HepG2 (cell line): Measurements from ENCODE around the gene NDUFS2. TPM values are rescaled to one million over a fixed set of nuclear protein-coding genes. Genes with fewer than 3 reads are reported as not detected.

Experiments used
- CEBPG ChIP-seq: IDR thresholded peaks from 2 replicates; pipeline ENCODE4 v1.6.1; 2016
- HNRNPUL1 ChIP-seq: fragments of 200-400 bp; formaldehyde crosslinking; IDR thresholded peaks from 2 replicates; pipeline ENCODE4 v1.6.1; 2017; ENCODE audit warnings: low read depth, mild to moderate bottlenecking, low read length, moderate library complexity
- NCOA1 ChIP-seq: sonication (generic); formaldehyde crosslinking; IDR thresholded peaks from 2 replicates; pipeline ENCODE4 v1.9.0; 2021; ENCODE audit warnings: missing genetic modification reagents
- REPIN1 ChIP-seq: sonication (generic); formaldehyde crosslinking; IDR thresholded peaks from 2 replicates; pipeline ENCODE4 v1.8.0; 2022; ENCODE audit warnings: missing genetic modification reagents, low read depth, mild to moderate bottlenecking, borderline replicate concordance
- SMARCC2 ChIP-seq: fragments of 450-650 bp; IDR thresholded peaks from 2 replicates; pipeline ENCODE4 v1.6.1; 2017; ENCODE audit warnings: antibody characterized with exemption, mild to moderate bottlenecking
- SSRP1 ChIP-seq: IDR thresholded peaks from 2 replicates; pipeline ENCODE4 v1.6.1; 2016; ENCODE audit warnings: control low read depth
- ZNF282 ChIP-seq: fragments of 450-650 bp; IDR thresholded peaks from 2 replicates; pipeline ENCODE4 v1.6.1; 2018; ENCODE audit not compliant: partially characterized antibody
- ZNF331 ChIP-seq: sonication (generic); formaldehyde crosslinking; IDR thresholded peaks from 2 replicates; pipeline ENCODE4 v1.4.0; 2020; ENCODE audit warnings: missing genetic modification reagents
- ZNF337 ChIP-seq: sonication (generic); formaldehyde crosslinking; IDR thresholded peaks from 2 replicates; pipeline ENCODE4 v1.5.1; 2020; ENCODE audit warnings: missing genetic modification reagents, low read depth, mild to moderate bottlenecking, borderline replicate concordance
- ZNF34 ChIP-seq: sonication (generic); formaldehyde crosslinking; IDR thresholded peaks from 2 replicates; pipeline ENCODE4 v1.4.0; 2020; ENCODE audit warnings: mild to moderate bottlenecking, missing genetic modification reagents, borderline replicate concordance
- ZNF367 ChIP-seq: sonication (generic); formaldehyde crosslinking; IDR thresholded peaks from 2 replicates; pipeline ENCODE4 v1.4.0; 2020; ENCODE audit warnings: missing genetic modification reagents, borderline replicate concordance
- ZNF552 ChIP-seq: sonication (generic); formaldehyde crosslinking; IDR thresholded peaks from 2 replicates; pipeline ENCODE4 v1.9.0; 2022; ENCODE audit warnings: missing genetic modification reagents, mild to moderate bottlenecking, borderline replicate concordance
- ZNF616 ChIP-seq: sonication (generic); formaldehyde crosslinking; IDR thresholded peaks from 2 replicates; pipeline ENCODE4 v1.5.0; 2020; ENCODE audit warnings: low read depth, mild to moderate bottlenecking, missing genetic modification reagents
- ZNF652 ChIP-seq: IDR thresholded peaks from 2 replicates; pipeline ENCODE4 v1.6.1; 2016; ENCODE audit warnings: low read depth, borderline replicate concordance
- ZNF724P ChIP-seq: sonication (generic); formaldehyde crosslinking; IDR thresholded peaks from 2 replicates; pipeline ENCODE4 v1.8.0; 2022; ENCODE audit warnings: missing genetic modification reagents, borderline replicate concordance
- polyA plus RNA-seq, 8 experiments: library from polyadenylated mRNA; depleted of rRNA in 3 of 8; stranded (reverse) in 7 of 8; unstranded in 1 of 8; fragments of >200 nt; fragmentation: Illumina TruSeq in 4 of 8; extraction: Trizol in 4 of 8; gene quantifications; 2 replicates each; pipeline versions ENCODE4 v1.2.1 to v1.2.3, GENCODE V29; 2011 to 2016; ENCODE audit warnings: low read depth in 4 of 8, missing spikeins in 1 of 8, mixed read lengths in 1 of 8; ENCODE audit not compliant: insufficient read depth in 1 of 8
- total RNA-seq, 5 experiments: library from RNA; depleted of rRNA; stranded (reverse); fragments of >200 nt; fragmentation: Illumina TruSeq; extraction: Trizol; gene quantifications; 2 replicates each; pipeline ENCODE4 v1.2.3, GENCODE V29; 2016; ENCODE audit warnings: low read depth in 1 of 5
- TF ChIP-seq, protein P1 (sequence below): sonication (generic); formaldehyde crosslinking; IDR thresholded peaks from 2 replicates; pipeline ENCODE4 v1.4.0; 2020; ENCODE audit warnings: mild to moderate bottlenecking, missing genetic modification reagents
- TF ChIP-seq, protein P2 (sequence below): sonication (generic); formaldehyde crosslinking; IDR thresholded peaks from 2 replicates; pipeline ENCODE4 v1.4.0; 2020; ENCODE audit warnings: missing genetic modification reagents
- TF ChIP-seq, protein P3 (sequence below): sonication (generic); formaldehyde crosslinking; IDR thresholded peaks from 2 replicates; pipeline ENCODE4 v1.4.0; 2020; ENCODE audit warnings: missing genetic modification reagents, borderline replicate concordance

Gene NDUFS2
- total and polyA plus RNA-seq, 2 of the 13 experiments (the other 11 are each of a cell fraction or from before 2014, with no cell fraction given) = 89.9 to 118 TPM

DNA sequence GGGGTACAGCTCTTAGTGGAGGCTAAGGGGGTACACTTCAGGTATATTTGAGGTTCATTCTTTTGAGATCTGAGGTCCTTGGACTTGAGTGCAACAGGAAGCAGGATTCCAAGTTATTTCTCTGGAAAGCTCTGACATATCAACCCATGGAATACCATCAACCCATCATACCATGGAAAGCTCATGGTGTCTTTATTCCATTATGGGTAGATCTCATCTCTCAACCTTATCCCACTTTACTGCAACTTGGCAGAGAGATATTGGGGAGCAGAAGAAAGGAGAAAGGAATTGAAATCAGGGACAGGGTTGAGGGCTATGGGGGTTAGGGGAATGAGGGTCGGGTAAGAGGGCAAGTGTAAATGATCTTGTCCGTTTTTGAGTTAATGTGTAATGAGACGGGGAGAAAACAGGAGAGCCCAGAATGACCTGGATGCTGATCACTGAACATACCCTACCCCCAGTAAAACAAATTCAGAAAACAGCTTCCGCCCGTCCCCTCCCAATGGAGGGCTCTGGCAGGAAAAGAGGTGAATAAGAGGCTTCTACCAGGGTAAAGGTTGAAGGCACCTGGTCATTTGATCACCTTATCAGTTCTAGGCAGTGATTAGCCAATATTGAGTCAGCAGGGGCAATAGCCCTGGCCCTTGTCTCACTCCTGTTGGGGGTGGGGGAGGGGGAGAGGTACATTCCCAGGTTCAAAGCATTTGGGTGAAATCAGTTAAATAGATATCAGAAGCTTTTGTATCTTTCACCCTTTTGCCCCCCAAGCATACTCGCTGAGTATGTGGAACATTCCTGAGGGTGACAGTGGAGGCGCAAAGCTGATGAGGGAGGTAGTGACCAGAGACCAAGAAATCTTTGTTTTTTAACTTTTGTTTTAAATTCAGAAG is 21.9 kb downstream of the NDUFS2 start (continued):
- TF ChIP-seq SSRP1 (CRISPR knock-in tag) (no peak), ZNF282 (no peak), ZNF616 (CRISPR knock-in tag) (no peak), ZNF337 (CRISPR knock-in tag) (no peak), NCOA1 (0 out of 2 replicates have a peak, but pooled peaks have one; percentile 18), SMARCC2 (no peak), HNRNPUL1 (no peak), REPIN1 (CRISPR knock-in tag) (peak; percentile 49; the same call in 1 of the 2 replicates), ZNF652 (CRISPR knock-in tag) (no peak; the same call in 1 of the 2 replicates), ZNF367 (CRISPR knock-in tag) (no peak), ZNF34 (no peak), CEBPG (peak; percentile 96), ZNF331 (CRISPR knock-in tag) (peak; percentile 39; the same call in 1 of the 2 replicates), ZNF552 (no peak), ZNF724P (CRISPR knock-in tag) (0 out of 2 replicates have a peak, but pooled peaks have one; percentile 39)
- TF ChIP-seq, protein P1, sequence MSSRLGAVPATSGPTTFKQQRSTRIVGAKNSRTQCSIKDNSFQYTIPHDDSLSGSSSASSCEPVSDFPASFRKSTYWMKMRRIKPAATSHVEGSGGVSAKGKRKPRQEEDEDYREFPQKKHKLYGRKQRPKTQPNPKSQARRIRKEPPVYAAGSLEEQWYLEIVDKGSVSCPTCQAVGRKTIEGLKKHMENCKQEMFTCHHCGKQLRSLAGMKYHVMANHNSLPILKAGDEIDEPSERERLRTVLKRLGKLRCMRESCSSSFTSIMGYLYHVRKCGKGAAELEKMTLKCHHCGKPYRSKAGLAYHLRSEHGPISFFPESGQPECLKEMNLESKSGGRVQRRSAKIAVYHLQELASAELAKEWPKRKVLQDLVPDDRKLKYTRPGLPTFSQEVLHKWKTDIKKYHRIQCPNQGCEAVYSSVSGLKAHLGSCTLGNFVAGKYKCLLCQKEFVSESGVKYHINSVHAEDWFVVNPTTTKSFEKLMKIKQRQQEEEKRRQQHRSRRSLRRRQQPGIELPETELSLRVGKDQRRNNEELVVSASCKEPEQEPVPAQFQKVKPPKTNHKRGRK = no peak
- TF ChIP-seq, protein P2, sequence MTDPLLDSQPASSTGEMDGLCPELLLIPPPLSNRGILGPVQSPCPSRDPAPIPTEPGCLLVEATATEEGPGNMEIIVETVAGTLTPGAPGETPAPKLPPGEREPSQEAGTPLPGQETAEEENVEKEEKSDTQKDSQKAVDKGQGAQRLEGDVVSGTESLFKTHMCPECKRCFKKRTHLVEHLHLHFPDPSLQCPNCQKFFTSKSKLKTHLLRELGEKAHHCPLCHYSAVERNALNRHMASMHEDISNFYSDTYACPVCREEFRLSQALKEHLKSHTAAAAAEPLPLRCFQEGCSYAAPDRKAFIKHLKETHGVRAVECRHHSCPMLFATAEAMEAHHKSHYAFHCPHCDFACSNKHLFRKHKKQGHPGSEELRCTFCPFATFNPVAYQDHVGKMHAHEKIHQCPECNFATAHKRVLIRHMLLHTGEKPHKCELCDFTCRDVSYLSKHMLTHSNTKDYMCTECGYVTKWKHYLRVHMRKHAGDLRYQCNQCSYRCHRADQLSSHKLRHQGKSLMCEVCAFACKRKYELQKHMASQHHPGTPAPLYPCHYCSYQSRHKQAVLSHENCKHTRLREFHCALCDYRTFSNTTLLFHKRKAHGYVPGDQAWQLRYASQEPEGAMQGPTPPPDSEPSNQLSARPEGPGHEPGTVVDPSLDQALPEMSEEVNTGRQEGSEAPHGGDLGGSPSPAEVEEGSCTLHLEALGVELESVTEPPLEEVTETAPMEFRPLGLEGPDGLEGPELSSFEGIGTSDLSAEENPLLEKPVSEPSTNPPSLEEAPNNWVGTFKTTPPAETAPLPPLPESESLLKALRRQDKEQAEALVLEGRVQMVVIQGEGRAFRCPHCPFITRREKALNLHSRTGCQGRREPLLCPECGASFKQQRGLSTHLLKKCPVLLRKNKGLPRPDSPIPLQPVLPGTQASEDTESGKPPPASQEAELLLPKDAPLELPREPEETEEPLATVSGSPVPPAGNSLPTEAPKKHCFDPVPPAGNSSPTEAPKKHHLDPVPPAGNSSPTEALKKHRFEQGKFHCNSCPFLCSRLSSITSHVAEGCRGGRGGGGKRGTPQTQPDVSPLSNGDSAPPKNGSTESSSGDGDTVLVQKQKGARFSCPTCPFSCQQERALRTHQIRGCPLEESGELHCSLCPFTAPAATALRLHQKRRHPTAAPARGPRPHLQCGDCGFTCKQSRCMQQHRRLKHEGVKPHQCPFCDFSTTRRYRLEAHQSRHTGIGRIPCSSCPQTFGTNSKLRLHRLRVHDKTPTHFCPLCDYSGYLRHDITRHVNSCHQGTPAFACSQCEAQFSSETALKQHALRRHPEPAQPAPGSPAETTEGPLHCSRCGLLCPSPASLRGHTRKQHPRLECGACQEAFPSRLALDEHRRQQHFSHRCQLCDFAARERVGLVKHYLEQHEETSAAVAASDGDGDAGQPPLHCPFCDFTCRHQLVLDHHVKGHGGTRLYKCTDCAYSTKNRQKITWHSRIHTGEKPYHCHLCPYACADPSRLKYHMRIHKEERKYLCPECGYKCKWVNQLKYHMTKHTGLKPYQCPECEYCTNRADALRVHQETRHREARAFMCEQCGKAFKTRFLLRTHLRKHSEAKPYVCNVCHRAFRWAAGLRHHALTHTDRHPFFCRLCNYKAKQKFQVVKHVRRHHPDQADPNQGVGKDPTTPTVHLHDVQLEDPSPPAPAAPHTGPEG (CRISPR knock-in tag) = no peak
- TF ChIP-seq, protein P3, sequence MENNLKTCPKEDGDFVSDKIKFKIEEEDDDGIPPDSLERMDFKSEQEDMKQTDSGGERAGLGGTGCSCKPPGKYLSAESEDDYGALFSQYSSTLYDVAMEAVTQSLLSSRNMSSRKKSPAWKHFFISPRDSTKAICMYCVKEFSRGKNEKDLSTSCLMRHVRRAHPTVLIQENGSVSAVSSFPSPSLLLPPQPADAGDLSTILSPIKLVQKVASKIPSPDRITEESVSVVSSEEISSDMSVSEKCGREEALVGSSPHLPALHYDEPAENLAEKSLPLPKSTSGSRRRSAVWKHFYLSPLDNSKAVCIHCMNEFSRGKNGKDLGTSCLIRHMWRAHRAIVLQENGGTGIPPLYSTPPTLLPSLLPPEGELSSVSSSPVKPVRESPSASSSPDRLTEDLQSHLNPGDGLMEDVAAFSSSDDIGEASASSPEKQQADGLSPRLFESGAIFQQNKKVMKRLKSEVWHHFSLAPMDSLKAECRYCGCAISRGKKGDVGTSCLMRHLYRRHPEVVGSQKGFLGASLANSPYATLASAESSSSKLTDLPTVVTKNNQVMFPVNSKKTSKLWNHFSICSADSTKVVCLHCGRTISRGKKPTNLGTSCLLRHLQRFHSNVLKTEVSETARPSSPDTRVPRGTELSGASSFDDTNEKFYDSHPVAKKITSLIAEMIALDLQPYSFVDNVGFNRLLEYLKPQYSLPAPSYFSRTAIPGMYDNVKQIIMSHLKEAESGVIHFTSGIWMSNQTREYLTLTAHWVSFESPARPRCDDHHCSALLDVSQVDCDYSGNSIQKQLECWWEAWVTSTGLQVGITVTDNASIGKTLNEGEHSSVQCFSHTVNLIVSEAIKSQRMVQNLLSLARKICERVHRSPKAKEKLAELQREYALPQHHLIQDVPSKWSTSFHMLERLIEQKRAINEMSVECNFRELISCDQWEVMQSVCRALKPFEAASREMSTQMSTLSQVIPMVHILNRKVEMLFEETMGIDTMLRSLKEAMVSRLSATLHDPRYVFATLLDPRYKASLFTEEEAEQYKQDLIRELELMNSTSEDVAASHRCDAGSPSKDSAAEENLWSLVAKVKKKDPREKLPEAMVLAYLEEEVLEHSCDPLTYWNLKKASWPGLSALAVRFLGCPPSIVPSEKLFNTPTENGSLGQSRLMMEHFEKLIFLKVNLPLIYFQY (CRISPR knock-in tag) = peak; percentile 70; the same call in 1 of the 2 replicates
